ENCODE measurements around the gene AGAP1.

DNA sequence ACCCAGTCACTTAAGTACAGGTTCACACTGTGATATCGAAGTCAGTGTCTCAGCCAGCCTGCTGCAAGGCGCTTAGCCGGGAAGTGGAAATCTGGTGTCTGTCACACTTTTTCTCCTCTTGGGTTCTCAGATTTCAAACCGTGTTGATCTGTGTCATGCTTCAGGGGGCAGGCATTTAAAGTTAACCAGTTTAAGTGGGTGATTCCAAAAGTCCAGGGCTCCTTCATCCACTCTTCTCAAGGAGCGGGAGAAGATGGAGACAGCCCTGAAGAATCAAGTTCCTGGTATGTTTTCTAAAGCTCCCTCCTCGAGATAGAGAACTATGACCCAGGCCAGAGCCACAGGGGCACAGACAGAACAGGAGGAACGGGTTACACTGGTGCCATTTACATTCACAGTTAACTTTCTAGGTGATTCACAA is 342.7 kb downstream of the AGAP1 start:
- TF ChIP-seq, protein P1, sequence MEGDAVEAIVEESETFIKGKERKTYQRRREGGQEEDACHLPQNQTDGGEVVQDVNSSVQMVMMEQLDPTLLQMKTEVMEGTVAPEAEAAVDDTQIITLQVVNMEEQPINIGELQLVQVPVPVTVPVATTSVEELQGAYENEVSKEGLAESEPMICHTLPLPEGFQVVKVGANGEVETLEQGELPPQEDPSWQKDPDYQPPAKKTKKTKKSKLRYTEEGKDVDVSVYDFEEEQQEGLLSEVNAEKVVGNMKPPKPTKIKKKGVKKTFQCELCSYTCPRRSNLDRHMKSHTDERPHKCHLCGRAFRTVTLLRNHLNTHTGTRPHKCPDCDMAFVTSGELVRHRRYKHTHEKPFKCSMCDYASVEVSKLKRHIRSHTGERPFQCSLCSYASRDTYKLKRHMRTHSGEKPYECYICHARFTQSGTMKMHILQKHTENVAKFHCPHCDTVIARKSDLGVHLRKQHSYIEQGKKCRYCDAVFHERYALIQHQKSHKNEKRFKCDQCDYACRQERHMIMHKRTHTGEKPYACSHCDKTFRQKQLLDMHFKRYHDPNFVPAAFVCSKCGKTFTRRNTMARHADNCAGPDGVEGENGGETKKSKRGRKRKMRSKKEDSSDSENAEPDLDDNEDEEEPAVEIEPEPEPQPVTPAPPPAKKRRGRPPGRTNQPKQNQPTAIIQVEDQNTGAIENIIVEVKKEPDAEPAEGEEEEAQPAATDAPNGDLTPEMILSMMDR (IDR thresholded peaks at IDR 0.05; ENCODE audit: poor library complexity, severe bottlenecking), result no peak
- no peak for TF ChIP-seq MXI1 (conservative IDR thresholded peaks at IDR 0.05; ENCODE audit: poor library complexity, severe bottlenecking)
- no peak for TF ChIP-seq REST (IDR thresholded peaks at IDR 0.05; ENCODE audit: borderline replicate concordance)
- TF ChIP-seq EZH2 (IDR thresholded peaks at IDR 0.05; ENCODE audit: borderline replicate concordance, insufficient read depth, low read length, poor library complexity, severe bottlenecking), result no peak
- no peak for TF ChIP-seq EP300 (conservative IDR thresholded peaks at IDR 0.05; ENCODE audit: poor library complexity, severe bottlenecking)
- TF ChIP-seq TAF1 (IDR thresholded peaks at IDR 0.05; ENCODE audit: low read depth), result no peak
- no peak for TF ChIP-seq RAD21 (conservative IDR thresholded peaks at IDR 0.05)
- no peak for TF ChIP-seq POLR2AphosphoS5 (IDR thresholded peaks at IDR 0.05)

Data from neural cell (in vitro differentiated cells).